Upper lobe of left lung (tissue), 6 donors: ENCODE data around the gene NPHS1. TPM values are rescaled to one million over a fixed set of nuclear protein-coding genes. Genes with fewer than 3 reads are reported as not detected.

Experiments used
- small RNA-seq, 4 donors: library from RNA; depleted of rRNA; stranded (forward); fragments of <200 nt; gene quantifications; one replicate each; pipeline ENCODE3, GENCODE V24; 2016
- total RNA-seq, 6 donors: library from RNA; depleted of rRNA in 4 of 6; stranded (reverse); fragments of >200 nt in 4 of 6; gene quantifications; one replicate each; pipeline versions ENCODE4 v1.1.0 to v1.2.1, GENCODE V29; 2016 to 2021
- donor health status: DM: no; HTN: no; CAD: no; lungs with moderate emphysema.
- donor health status: DM: no; HTN: yes; CAD: no; lungs with severe emphysema.

Gene NPHS1
- total RNA-seq, 6 donors from 2014 or later, result not detected

Small RNAs within 50 kb of the gene (small RNA-seq; reads per million reads assigned to genes)
- gene RN7SL402P, result 0 reads per million in 4 donors

Other genes starting within 250 kb of the NPHS1 start
- 10 to 100 TPM in 4 of 6 donors, 1 to 10 TPM in 2; 5.6 to 32.5 (median 11.3) TPM for gene HAUS5, start 239.8 kb downstream of the NPHS1 start, total RNA-seq
- 10 to 100 TPM; 37.7 to 80.3 (median 71.3) TPM for gene RBM42, start 223.5 kb downstream of the NPHS1 start, total RNA-seq
- 1 to 10 TPM in 3 of 6 donors, under 1 TPM in 1, not detected in 2; 0.83 to 8.0 (median 1.8) TPM for gene ETV2, start 210.8 kb downstream of the NPHS1 start, total RNA-seq
- gene COX6B1, start 204.2 kb downstream of the NPHS1 start, total RNA-seq, result 100 to 1,000 TPM in 5 of 6 donors, 10 to 100 TPM in 1; 90.1 to 290 (median 235) TPM
- gene UPK1A, start 186.0 kb downstream of the NPHS1 start, total RNA-seq, result not detected
- under 1 TPM in 3 of 6 donors, not detected in 3; 0.20 to 0.55 (median 0.30) TPM for gene ZBTB32, start 147.9 kb downstream of the NPHS1 start, total RNA-seq
- gene KMT2B, start 134.5 kb downstream of the NPHS1 start, total RNA-seq, result 10 to 100 TPM; 23.3 to 70.2 (median 37.3) TPM
- 10 to 100 TPM in 5 of 6 donors, 1 to 10 TPM in 1; 6.4 to 28.4 (median 18.8) TPM for gene IGFLR1, start 110.1 kb downstream of the NPHS1 start, total RNA-seq
- gene U2AF1L4, start 107.1 kb downstream of the NPHS1 start, total RNA-seq, result 100 to 1,000 TPM in 1 of 6 donors, 10 to 100 TPM in 4, 1 to 10 TPM in 1; 8.5 to 157 (median 22.0) TPM
- 10 to 100 TPM; 43.4 to 60.9 (median 54.5) TPM for gene PSENEN, start 106.9 kb downstream of the NPHS1 start, total RNA-seq
- gene LIN37, start 103.9 kb downstream of the NPHS1 start, total RNA-seq, result 10 to 100 TPM in 3 of 6 donors, 1 to 10 TPM in 3; 4.0 to 16.9 (median 10.9) TPM
- gene HSPB6, start 95.5 kb downstream of the NPHS1 start, total RNA-seq, result 10 to 100 TPM in 4 of 6 donors, 1 to 10 TPM in 2; 4.2 to 46.2 (median 18.4) TPM
- 10 to 100 TPM; 13.8 to 32.5 (median 19.5) TPM for gene PROSER3, start 94.3 kb downstream of the NPHS1 start, total RNA-seq
- gene ARHGAP33, start 76.9 kb downstream of the NPHS1 start, total RNA-seq, result 100 to 1,000 TPM in 1 of 6 donors, 10 to 100 TPM in 3, 1 to 10 TPM in 2; 5.9 to 109 (median 14.5) TPM
- gene PRODH2, start 39.7 kb downstream of the NPHS1 start, total RNA-seq, result not detected
- under 1 TPM in 1 of 6 donors, not detected in 5; 0.07 TPM for gene KIRREL2, start 4.4 kb upstream of the NPHS1 start, total RNA-seq
- 10 to 100 TPM in 1 of 6 donors, 1 to 10 TPM in 4, not detected in 1; 1.5 to 22.8 (median 5.2) TPM for gene APLP1, start 16.1 kb upstream of the NPHS1 start, total RNA-seq
- gene NFKBID, start 48.0 kb upstream of the NPHS1 start, total RNA-seq, result 10 to 100 TPM in 5 of 6 donors, 1 to 10 TPM in 1; 8.8 to 65.0 (median 23.6) TPM
- gene HCST, start 50.0 kb upstream of the NPHS1 start, total RNA-seq, result 10 to 100 TPM in 5 of 6 donors, not detected in 1; 10.2 to 40.8 (median 19.9) TPM
- gene TYROBP, start 55.8 kb upstream of the NPHS1 start, total RNA-seq, result 100 to 1,000 TPM; 131 to 532 (median 345) TPM
- gene LRFN3, start 83.9 kb upstream of the NPHS1 start, total RNA-seq, result 10 to 100 TPM in 4 of 6 donors, 1 to 10 TPM in 2; 6.3 to 17.2 (median 11.8) TPM
- 10 to 100 TPM; 13.6 to 41.2 (median 28.9) TPM for gene SDHAF1, start 142.7 kb upstream of the NPHS1 start, total RNA-seq
- gene SYNE4, start 156.3 kb upstream of the NPHS1 start, total RNA-seq, result 10 to 100 TPM in 5 of 6 donors, 1 to 10 TPM in 1; 9.5 to 21.0 (median 10.9) TPM
- gene ALKBH6, start 161.7 kb upstream of the NPHS1 start, total RNA-seq, result 10 to 100 TPM; 22.3 to 95.3 (median 32.6) TPM
- gene CLIP3, start 180.4 kb upstream of the NPHS1 start, total RNA-seq, result 10 to 100 TPM in 1 of 6 donors, 1 to 10 TPM in 5; 3.0 to 13.0 (median 6.4) TPM
- gene THAP8, start 201.8 kb upstream of the NPHS1 start, total RNA-seq, result 10 to 100 TPM in 1 of 6 donors, 1 to 10 TPM in 5; 2.4 to 10.5 (median 7.8) TPM
- 1 to 10 TPM in 5 of 6 donors, under 1 TPM in 1; 1.00 to 7.6 (median 2.4) TPM for gene WDR62, start 202.4 kb upstream of the NPHS1 start, total RNA-seq